Measurements from ENCODE around the gene WTAP.
A peak's percentile ranks its signal among the peaks of the same experiment; 100 is the strongest.
"Not testable (repeated sequence)": the region's sequence is repeated elsewhere in the genome, so short reads cannot be mapped to it uniquely, and the experiment has no call there.

WTAP gene

GRCh38 chr6:159687341-159687740 is 40.0 kb upstream of the WTAP start:
- no peak for DNase-seq
- H3K9me3 ChIP-seq: no peaks in the 10 kb centered on the region
- peaks cover 4% of the 10 kb centered on the region; the same call in 1 of the 2 replicates for H3K4me1 ChIP-seq
- no peaks in the 10 kb centered on the region for H3K27me3 ChIP-seq
- no peak overlapping the region for H3K4me3 ChIP-seq (ENCODE audit: low read depth, low read length)
- peaks cover 36% of the 10 kb centered on the region for H3K36me3 ChIP-seq
- TF ChIP-seq CTCF (IDR thresholded peaks at IDR 0.05; ENCODE audit: low read depth, low read length): no peak

- no peak for DNase-seq
- Histone ChIP-seq H3K4me3 (ENCODE audit: low read depth, low read length) (no peak overlapping the region), H3K4me1 (peaks cover 4% of the 10 kb centered on the region; the same call in 1 of the 2 replicates), H3K9me3 (no peaks in the 10 kb centered on the region), H3K27me3 (no peaks in the 10 kb centered on the region), H3K36me3 (peaks cover 29% of the 10 kb centered on the region)
- no peak for TF ChIP-seq CTCF (IDR thresholded peaks at IDR 0.05; ENCODE audit: low read depth, low read length)
Observed at GRCh38 chr6:159688266-159688905, 38.9 kb upstream of the WTAP start.

- peaks cover 23% of the 10 kb centered on the region for H3K36me3 ChIP-seq
- peaks cover 4% of the 10 kb centered on the region; the same call in 1 of the 2 replicates for H3K4me1 ChIP-seq
- TF ChIP-seq CTCF (IDR thresholded peaks at IDR 0.05; ENCODE audit: low read depth, low read length): no peak
- H3K4me3 ChIP-seq (ENCODE audit: low read depth, low read length): no peak overlapping the region
- no peaks in the 10 kb centered on the region for H3K27me3 ChIP-seq
- no peaks in the 10 kb centered on the region for H3K9me3 ChIP-seq
- no peak for DNase-seq
Observed at GRCh38 chr6:159689001-159689400, 38.3 kb upstream of the WTAP start.

GRCh38 chr6:159690135-159690534 is 37.2 kb upstream of the WTAP start:
- H3K4me1 ChIP-seq; H3K27me3 ChIP-seq; DNase-seq; H3K9me3 ChIP-seq; H3K4me3 ChIP-seq (ENCODE audit: low read depth, low read length): not testable (repeated sequence)
- peaks cover 23% of the 10 kb centered on the region for H3K36me3 ChIP-seq

- peak; percentile 76 for TF ChIP-seq CTCF (IDR thresholded peaks at IDR 0.05; ENCODE audit: low read depth, low read length)
- H3K9me3 ChIP-seq: no peaks in the 10 kb centered on the region
- H3K4me1 ChIP-seq: peaks cover 4% of the 10 kb centered on the region; the same call in 1 of the 2 replicates
- peaks cover 14% of the 10 kb centered on the region for H3K36me3 ChIP-seq
- H3K27me3 ChIP-seq: no peaks in the 10 kb centered on the region
- peak overlapping the region; percentile 80 for H3K4me3 ChIP-seq (ENCODE audit: low read depth, low read length)
- no peak for DNase-seq
Observed at GRCh38 chr6:159691133-159691962, 36.0 kb upstream of the WTAP start.

GRCh38 chr6:159691963-159692287 is 35.4 kb upstream of the WTAP start:
- TF ChIP-seq CTCF (IDR thresholded peaks at IDR 0.05; ENCODE audit: low read depth, low read length): no peak
- Histone ChIP-seq H3K27me3 (no peaks in the 10 kb centered on the region), H3K4me3 (ENCODE audit: low read depth, low read length) (peak overlapping the region; percentile 80), H3K36me3 (peaks cover 14% of the 10 kb centered on the region), H3K4me1 (peaks cover 4% of the 10 kb centered on the region; the same call in 1 of the 2 replicates), H3K9me3 (no peaks in the 10 kb centered on the region)
- peak; percentile 11 for DNase-seq

All from BE2C (cell line).